Fibroblast of skin of back (primary cell): ENCODE data around the gene DCT.

Experiments used
- DNase-seq: peaks from one replicate; pipeline ENCODE4 v3.0.0-alpha.2; 2013

Gene DCT

GRCh38 chr13:94444826-94445225 lies 34.7 kb downstream of the DCT start:
- no peak for DNase-seq

DNA sequence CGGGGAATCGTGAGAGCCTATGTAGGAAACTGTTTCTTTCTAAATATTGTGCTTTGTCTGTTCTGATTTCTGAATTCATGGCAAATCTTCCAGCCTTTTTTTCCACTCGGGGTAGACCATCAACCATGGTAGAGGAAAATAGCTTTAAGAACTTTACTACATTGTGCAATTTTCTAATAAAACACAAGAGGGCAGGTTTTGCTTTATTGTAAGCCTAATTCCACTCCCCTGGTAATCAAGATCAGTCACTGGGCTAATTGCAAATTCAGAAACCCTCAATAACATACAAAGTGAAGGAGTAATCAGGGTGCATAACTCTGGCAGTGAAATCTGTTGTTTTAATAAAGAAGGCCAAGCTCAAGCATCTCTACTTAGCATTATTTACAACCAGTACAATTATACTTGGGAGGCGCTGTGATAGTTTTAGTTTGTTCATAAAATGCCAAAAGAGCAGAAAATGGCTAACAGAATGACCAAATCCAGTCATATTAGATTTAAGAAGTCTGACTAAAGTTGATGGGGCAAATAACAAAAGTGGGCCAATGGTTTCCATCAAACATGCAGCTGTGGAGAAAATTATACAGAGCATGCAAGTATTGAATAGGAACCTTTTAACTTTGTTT lies 43.8 kb downstream of the DCT start:
- DNase-seq: peak; percentile 48

DNA sequence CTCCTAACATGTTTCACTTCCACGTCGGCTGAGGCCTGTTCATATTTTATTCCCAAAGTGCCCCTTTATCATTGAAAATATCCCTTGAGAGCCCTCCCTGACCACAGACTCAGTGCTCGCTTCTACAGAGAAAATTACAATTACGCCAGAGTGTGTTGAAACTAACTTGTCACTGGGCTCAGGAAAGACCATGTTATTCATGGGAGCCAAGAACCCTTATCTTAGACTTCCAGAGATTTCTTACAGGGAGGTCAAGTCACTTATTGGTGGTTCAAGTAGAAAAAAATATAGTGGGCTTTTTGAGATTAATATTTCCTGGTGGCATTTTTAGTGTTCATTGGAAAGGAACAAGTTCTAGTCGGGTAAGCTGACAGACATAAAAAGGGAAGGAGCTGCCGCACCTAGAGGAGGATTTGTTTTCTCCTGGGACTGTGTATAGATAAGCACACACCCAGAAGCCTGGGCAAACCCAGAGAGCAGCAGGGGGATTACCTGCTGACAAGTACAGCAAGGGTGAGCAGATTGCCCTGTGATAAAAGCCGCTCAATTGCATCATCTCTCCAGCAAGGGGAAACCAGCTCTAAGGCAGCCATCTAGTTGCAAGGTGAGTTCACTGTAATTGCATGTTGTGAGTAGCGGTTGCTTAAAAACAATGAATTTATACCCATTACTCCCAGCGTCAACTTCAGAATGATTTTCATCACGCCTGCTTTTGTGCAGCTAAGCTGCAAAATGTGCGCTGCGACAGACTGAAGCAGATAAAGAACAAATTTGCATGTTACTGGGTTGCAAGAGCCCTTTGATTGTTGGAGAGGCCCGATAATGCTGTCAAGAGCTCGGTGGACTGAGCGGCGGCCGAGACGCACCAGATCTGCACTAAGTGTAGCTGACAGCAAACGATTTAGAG lies 46.2 kb downstream of the DCT start:
- DNase-seq: no peak

GRCh38 chr13:94431987-94432386 lies 47.5 kb downstream of the DCT start:
- DNase-seq: no peak

DNA sequence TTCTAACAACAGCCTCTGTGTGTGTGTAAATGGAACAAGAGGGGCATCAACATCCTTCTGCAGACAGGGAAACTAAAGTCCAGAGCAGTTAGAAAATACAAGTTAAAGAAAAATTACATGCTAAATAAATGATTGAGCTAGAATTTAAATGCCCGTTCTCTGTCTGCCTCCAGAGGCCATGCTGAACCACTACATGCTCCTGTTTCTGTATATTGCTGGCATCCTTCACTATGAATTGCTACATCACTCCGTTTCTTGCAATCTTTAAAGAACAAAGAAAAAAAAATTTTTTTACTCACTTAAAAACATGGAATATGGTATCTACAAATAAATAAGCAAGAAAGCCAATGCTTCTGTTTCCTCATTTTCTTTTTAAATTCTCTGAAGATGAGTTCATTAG lies 47.9 kb downstream of the DCT start:
- no peak for DNase-seq

DNA sequence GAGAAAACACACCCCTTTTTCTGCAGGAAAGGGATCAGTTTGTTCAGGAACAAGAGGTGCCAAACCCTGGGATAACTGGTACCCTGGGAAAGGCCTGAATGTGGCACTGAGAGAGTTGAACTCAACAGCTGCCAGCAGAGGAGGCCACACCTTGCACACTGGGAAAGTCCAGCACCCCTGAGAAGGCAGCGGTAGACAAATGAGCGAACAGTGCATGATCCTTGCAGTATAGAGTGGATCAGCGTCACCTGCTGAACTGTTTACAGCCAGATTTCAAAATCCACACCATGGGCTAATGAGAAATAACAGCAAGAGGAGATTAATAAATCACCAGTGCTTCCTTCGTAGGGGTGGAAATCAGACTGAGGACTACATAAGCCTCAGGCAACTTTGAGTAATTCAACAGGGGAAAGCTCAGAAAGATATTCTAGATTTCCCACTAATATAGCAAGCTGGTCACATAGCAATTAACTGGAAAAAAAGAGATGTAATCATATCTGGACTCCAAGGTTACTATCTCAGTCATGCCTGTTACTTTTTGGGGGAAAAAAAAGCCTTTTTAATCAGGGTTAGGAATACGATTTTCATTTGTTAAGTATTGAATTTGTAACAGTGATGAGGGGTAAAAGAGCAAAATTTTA lies 52.0 kb downstream of the DCT start:
- no peak for DNase-seq

DNA sequence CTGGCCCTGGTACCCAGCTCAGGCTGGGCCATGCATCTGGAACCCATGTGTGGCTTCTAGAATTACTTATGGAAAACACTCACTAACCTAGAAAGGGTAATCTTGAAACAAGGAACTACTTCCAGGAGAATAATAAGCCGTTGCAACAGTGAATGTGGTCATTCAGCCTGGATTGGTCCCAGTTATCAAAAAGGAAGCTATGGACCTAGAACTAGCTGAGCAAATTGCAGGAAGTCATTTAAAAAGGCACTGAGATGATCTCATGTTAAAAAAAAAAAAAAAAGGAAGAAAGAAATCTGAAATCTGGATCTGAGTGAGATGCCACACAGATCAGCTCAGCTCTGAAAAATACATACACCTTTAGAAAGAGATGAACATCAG lies 59.6 kb downstream of the DCT start:
- no peak for DNase-seq

DNA sequence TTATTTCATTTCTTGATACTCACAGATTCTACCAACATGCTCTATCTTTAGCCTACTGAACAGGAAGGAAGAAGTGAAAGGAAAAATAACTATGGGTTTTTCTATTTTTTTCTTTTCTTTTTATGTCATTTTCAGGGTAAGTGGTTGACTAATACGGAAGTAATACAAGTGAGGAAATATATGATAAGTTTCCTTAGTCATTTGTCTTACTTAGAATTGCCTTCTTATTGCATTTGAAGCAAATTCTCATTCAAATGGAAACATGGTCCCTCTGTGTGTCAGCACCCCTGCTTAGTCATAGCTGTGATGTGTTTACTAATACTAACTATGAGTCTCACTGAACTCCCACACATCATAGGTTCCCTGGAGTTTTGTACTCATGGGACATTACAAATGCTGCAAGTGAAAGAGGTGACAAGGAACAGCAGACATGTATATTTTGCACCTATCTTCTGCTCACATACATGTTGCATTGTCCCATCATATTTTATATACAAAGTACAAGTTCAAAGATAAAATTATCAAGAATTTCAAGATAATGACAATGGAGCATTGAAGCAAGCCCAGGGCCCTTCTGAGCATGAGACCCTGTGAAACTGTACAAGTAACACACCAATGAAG lies 60.1 kb downstream of the DCT start:
- peak; percentile 46 for DNase-seq

DNA sequence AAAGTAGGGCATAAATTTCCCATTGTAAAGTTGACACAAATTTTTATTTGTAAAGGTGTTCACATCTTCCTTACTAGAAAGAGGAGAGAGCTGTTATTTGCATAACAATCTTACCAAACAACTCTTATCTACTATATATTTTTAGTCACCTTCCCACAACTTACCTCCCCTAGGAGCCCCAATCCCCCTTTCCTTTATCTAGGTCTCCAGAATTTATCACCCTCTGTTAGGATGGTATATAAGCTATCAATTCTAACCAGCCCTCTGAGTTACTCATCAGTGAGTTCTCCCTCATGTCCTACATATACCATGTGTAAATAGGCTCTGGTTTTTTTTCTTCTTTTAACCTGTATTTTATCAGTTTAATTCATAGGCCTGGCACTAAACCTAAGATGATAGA lies 62.2 kb downstream of the DCT start:
- DNase-seq: no peak

DNA sequence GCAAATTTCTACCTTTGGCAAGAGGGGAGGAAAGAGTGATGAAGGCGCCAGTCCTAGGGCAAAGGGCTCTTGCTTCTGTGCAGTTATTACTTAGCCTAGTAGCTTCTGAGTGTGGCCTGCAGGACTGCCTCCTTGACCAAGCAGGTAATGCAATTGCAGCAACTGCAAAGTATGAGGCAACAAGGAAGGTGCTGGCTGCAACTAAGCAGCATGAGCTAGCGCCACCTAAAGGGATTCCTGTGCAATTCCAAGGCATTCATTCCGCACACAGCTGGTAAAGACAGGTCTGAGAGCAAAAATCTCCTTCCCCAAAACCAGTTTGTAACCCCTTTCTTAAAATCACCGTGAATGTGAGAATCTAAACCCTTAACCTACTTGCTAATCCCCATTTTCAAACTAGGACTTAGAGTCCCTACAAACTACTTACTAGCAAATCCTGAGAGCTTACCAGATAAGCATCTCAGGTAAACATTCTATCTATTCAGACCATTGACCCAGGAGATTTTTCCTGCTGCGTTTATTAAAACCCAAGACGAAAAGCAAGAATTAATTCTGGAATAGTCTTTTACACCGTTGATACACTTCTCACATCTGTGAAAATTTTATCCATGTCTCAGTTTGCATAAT lies 62.9 kb downstream of the DCT start:
- DNase-seq: peak; percentile 6

- no peak for DNase-seq
Observed at GRCh38 chr13:94415500-94416237, 63.8 kb downstream of the DCT start.

- no peak for DNase-seq
Observed at GRCh38 chr13:94414708-94415107, 64.8 kb downstream of the DCT start.

DNA sequence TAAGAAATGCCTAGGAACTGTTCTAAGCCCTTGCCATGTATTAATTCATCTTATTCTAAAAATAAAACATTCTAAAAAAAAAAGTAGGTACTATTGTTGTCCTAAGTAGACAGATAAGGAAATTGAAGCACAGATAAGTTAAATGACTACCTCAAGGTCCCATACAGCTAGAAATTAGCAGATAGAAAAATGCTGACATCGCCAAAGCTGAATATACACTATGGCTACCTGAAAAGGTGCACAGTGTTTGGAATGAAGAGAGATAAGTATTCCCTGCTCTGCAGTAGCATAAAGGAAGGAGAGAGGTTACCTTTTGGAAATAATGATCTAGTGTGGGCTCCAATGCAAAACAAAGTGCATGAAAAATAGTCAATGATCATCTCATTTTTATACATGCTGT lies 65.3 kb downstream of the DCT start:
- DNase-seq: no peak

DNA sequence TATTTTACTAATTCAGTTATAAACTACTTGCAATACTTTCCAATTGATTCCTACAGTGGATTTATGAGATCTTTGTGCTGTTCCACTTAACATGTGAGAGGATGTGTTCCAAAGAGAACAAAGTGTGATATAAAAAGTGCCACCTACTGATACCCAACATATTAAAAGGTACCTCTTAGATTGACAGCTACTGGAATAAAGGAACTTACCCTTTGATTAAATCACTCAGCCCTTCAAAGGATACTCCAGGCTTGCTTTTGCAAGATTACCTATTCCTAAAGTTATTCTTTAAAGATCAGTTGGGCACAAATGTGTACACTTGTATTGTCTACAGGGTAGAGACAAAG lies 65.9 kb downstream of the DCT start:
- DNase-seq: no peak

DNA sequence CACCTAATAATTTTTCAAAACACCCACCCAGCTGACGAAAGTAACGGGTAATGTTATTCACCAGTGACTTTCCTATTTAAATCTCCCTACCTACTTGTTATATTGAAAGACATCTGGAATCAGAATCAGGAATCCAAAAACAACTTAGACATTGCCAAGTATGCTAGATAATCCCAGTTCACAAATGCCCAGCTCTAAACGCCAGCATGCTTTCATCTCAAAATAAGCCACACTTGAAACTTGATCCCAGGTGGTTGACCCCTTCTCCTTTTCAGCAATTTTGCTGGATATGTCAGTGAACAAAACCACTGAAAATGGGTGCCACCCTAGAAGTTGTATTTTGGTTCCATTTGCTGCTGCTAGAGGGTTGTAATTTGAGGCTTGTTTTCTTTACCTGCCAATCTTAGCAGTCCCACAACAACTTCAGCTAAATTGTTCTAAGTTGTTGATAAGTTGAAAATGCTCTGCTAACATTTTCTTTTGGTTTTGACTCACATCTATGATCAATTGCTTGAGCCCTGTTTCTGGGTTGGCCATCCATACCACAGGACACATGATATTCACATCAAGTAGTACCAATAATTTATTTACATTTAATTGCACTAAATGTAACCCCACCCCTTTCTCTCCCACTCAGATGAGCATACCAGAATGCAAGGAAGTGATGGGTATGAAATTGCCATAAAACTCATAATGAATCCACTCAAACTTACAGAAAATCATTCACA lies 66.4 kb downstream of the DCT start:
- DNase-seq: no peak

GRCh38 chr13:94411747-94412146 lies 67.7 kb downstream of the DCT start:
- no peak for DNase-seq

GRCh38 chr13:94408314-94409036 lies 71.0 kb downstream of the DCT start:
- DNase-seq: no peak

GRCh38 chr13:94400874-94401273 lies 78.6 kb downstream of the DCT start:
- DNase-seq: no peak

DNA sequence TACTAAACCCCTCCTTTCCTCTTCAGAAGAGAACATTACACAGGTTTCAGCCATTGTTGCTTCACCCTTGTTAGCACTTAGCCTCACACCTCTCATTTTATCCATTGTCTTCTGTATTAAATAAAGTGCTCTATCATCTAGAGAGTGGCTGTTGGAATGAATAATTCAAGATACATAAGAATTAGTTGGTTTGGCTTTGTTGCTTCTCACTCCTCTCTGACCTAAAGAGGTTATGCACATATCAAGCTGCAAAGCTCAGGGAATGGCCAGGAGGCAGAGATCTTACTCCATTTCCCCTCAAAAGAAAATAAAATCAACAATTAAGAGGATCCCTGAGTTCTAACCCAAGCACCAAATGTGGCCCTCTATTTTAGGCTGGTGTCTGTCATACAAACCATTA lies 79.7 kb downstream of the DCT start:
- DNase-seq: no peak

GRCh38 chr13:94395860-94396259 lies 83.6 kb downstream of the DCT start:
- no peak for DNase-seq

- no peak for DNase-seq
Observed at GRCh38 chr13:94394723-94395122, 84.8 kb downstream of the DCT start.
